Skeletal muscle satellite cell (primary cell): Measurements from ENCODE around the gene CNOT6.

Source experiments
- H3K27me3 ChIP-seq: 2 replicates; pipeline ENCODE4 v1.7.0; 2013; ENCODE audit warnings: low read length; ENCODE audit not compliant: control insufficient read depth, insufficient read depth
- H3K36me3 ChIP-seq: 2 replicates; pipeline ENCODE4 v1.7.0; 2013; ENCODE audit warnings: mild to moderate bottlenecking, control low read depth, low read length; ENCODE audit not compliant: insufficient read depth
- H3K4me1 ChIP-seq: 2 replicates; pipeline ENCODE4 v1.7.0; 2013; ENCODE audit warnings: low read length; ENCODE audit not compliant: control insufficient read depth, insufficient read depth
- H3K4me2 ChIP-seq: 2 replicates; pipeline ENCODE4 v1.7.0; 2013; ENCODE audit warnings: mild to moderate bottlenecking, low read length
- H3K4me3 ChIP-seq: 2 replicates; pipeline ENCODE4 v1.7.0; 2013; ENCODE audit warnings: low read length
- H3K9ac ChIP-seq: 2 replicates; pipeline ENCODE4 v1.7.0; 2013; ENCODE audit warnings: mild to moderate bottlenecking, low read depth, low read length, moderate library complexity
- H3K9me3 ChIP-seq: replicated peaks from 2 replicates; pipeline ENCODE4 v1.7.0; 2013; ENCODE audit warnings: mild to moderate bottlenecking, control low read depth, low read length

CNOT6 gene

DNA sequence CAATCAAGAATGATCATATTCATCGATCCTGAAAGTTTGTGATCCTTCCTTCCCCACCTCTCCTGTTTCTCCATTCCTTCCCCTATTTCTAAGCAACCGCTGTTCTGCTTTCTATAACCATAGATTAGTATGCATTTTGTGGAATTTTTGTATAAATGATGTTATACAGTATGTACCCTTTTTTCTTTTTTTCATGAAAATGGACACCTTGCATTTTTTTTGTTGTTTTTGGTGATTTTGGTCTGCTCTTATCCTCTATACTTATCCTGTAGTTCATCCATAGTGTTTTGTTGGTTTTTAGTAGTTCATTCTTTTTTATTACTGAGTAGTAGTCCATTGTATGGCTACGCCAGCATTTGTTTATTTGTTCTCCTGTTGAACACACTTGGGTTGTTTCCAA is 51.1 kb downstream of the CNOT6 start:
- H3K27me3 ChIP-seq, result no peaks in the 10 kb centered on the region
- H3K36me3 ChIP-seq, result peaks cover 4% of the 10 kb centered on the region
- H3K4me2 ChIP-seq, result no peak overlapping the region
- H3K9ac ChIP-seq, result no peak overlapping the region
- no peaks in the 10 kb centered on the region for H3K9me3 ChIP-seq
- no peak overlapping the region for H3K4me3 ChIP-seq
- H3K4me1 ChIP-seq, result no peaks in the 10 kb centered on the region

DNA sequence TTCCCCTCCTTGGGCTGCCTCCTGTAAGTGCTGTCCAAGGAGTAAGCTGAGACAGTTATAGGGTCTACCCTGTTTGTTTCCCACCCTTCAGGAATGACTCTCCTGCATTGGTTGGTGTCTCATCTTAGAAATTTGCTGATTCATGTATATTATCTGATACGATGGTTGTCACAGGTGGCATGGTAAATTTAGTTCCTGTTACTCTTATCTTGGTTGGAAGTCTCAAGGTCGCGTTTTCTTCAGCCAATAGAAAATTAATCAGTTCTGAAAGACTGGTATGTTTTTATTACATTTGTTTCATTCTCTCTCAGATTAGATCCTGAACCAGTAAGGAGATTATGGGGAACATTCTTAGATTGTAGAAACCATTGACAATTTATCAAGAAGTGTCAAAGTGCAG is 54.4 kb downstream of the CNOT6 start:
- Histone ChIP-seq H3K9ac (no peak overlapping the region), H3K4me1 (no peaks in the 10 kb centered on the region), H3K4me3 (no peak overlapping the region), H3K27me3 (no peaks in the 10 kb centered on the region), H3K36me3 (peaks cover 14% of the 10 kb centered on the region), H3K9me3 (no peaks in the 10 kb centered on the region), H3K4me2 (no peak overlapping the region)

DNA sequence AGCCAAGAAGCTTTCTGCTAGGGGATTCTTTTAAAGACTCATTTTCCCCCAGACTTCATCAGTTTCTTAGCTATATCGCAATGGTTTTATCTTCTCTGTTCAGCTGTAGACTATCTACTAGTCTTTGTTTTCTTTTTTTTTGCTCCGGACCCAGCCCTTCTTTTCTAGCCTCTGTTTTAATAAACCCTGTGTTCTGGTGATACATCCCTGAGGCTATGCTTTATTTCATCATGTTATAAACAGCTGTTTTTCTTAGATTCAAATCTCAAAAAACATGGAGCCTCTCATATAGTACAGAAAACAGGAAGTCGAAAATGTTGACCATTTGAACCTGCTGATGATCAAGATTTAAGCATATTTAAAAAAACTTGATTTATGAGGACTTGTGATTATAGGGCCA is 59.4 kb downstream of the CNOT6 start:
- Histone ChIP-seq H3K4me2 (no peak overlapping the region), H3K27me3 (no peaks in the 10 kb centered on the region), H3K9ac (no peak overlapping the region), H3K4me3 (no peak overlapping the region), H3K4me1 (no peaks in the 10 kb centered on the region), H3K36me3 (peaks cover 30% of the 10 kb centered on the region), H3K9me3 (no peaks in the 10 kb centered on the region)

DNA sequence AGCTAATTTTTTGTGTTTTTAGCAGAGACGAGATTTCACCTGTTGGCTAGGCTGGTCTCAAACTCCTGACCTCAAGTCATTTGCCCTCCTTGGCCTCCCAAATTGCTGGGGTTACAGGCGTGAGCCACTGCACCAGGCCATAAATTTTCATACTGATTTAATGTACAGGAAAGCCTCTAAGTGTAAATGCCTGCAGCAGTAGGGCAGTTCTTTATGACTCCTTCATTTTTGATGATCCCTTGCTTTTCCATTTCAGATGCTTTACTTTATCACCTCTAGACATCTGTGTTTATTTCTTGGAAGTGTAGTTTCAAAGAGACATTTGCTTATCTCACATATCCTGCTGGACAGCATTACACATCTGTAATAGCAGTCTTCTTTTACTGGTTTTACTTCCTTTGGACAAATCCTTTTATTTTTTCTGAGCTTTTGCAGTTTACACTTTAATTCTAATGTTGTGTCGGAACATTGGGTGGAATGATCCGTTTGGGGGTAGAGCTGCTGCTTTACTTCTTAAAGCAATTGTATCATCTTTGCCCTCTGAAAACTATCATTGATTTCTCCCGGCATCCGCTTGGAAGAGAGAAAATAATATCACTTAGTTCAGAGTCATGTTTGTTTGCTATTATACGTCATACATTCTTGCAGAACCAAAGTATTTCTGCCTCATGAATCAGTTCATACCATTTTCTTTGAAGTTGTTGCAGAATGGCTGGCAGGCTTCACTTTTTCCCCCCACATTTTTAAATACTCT is 61.2 kb downstream of the CNOT6 start:
- Histone ChIP-seq H3K9ac (no peak overlapping the region), H3K9me3 (no peaks in the 10 kb centered on the region), H3K4me1 (no peaks in the 10 kb centered on the region), H3K4me2 (no peak overlapping the region), H3K36me3 (peaks cover 34% of the 10 kb centered on the region), H3K27me3 (no peaks in the 10 kb centered on the region), H3K4me3 (no peak overlapping the region)

DNA sequence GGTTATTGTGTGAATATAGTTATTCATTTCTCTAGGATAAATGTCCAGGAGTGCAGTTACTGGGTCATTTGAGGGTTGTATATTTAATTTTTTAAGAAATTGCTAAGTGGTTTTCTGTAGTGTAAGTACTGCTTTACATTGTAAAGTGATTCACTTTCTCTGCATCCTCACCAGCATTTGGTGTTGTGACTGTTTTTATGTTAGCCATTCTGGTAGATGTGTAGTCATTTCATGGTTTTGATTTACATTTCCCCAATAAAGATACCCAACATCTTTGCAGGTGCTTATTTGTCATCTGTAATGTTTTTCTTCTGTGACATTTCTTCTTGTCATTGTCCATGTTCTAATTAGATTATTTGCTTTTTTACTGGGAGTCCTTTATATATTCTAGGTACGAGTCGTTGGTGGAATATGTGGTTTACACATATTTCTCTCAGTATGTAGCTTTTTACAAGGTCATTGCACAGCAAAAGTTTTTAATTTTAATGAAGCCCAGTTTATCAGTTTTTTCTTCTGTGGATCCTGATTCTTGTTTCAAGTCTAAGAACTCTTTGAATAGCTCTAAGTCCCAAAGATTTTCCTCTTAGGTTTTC is 63.1 kb downstream of the CNOT6 start:
- no peaks in the 10 kb centered on the region for H3K9me3 ChIP-seq
- H3K4me2 ChIP-seq, result no peak overlapping the region
- no peaks in the 10 kb centered on the region for H3K4me1 ChIP-seq
- H3K9ac ChIP-seq, result no peak overlapping the region
- H3K27me3 ChIP-seq, result no peaks in the 10 kb centered on the region
- H3K36me3 ChIP-seq, result peaks cover 29% of the 10 kb centered on the region
- H3K4me3 ChIP-seq, result no peak overlapping the region

DNA sequence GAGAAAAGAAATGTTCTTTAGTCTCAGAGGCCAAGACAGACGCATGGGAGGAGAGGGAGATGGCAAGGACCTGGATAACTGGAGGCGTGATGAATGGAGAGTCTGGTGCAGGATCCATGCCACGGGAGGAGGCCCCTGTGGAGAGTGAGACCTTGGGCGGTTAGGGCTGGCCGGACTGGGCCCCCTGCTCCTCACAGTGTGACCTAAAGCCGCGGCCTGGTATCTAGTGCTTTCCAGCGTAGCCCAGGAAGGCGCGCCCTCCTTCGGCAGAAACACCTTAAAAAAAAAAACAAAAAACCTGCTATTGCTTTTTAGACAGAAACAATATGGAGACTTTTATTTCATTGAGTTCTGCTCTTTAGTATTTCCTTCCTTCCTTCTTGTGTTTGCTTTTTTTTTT is 64.1 kb downstream of the CNOT6 start:
- Histone ChIP-seq H3K9me3 (no peaks in the 10 kb centered on the region), H3K4me2 (no peak overlapping the region), H3K9ac (no peak overlapping the region), H3K4me1 (no peaks in the 10 kb centered on the region), H3K36me3 (peaks cover 29% of the 10 kb centered on the region), H3K27me3 (no peaks in the 10 kb centered on the region), H3K4me3 (no peak overlapping the region)

DNA sequence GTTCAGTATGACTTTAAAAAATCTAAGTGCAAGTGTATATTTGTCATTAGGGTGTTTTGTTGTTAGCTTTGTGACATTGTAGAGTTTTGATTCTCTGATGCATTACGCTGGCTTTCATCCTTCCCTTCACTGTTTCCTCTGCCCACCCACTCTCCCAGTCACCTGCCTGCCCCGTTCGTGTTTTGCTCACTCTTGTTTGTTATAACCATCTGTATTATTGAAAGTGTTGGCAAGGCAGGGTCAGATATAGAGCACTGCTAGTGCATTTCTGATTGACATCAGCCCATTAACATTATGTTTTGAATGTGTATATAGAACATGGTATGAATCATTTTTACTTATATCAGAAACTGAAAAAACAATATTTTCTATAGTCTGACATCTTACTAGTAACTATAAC is 69.8 kb downstream of the CNOT6 start:
- Histone ChIP-seq H3K36me3 (peaks cover 46% of the 10 kb centered on the region), H3K9ac (no peak overlapping the region), H3K4me1 (no peaks in the 10 kb centered on the region), H3K4me2 (no peak overlapping the region), H3K4me3 (no peak overlapping the region), H3K9me3 (no peaks in the 10 kb centered on the region), H3K27me3 (no peaks in the 10 kb centered on the region)

DNA sequence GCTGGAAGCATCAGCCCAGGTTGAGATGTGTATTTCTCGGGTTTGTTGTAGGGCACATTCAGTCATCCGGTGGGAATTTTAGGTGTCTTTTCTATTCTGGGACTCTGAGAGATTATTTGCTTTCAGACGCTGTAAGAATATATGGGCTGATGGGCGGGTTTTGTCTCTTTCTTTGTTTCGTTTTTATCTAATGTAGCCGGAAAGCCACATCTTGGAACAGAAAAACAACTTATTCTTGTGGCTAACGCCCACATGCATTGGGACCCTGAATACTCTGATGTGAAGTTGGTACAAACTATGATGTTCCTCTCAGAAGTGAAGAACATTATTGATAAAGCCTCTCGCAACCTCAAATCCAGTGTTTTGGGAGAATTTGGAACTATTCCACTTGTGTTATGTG is 74.7 kb downstream of the CNOT6 start:
- Histone ChIP-seq H3K4me1 (no peaks in the 10 kb centered on the region), H3K27me3 (no peaks in the 10 kb centered on the region), H3K4me2 (no peak overlapping the region), H3K36me3 (peaks cover 75% of the 10 kb centered on the region), H3K9me3 (no peaks in the 10 kb centered on the region), H3K4me3 (no peak overlapping the region), H3K9ac (no peak overlapping the region)

DNA sequence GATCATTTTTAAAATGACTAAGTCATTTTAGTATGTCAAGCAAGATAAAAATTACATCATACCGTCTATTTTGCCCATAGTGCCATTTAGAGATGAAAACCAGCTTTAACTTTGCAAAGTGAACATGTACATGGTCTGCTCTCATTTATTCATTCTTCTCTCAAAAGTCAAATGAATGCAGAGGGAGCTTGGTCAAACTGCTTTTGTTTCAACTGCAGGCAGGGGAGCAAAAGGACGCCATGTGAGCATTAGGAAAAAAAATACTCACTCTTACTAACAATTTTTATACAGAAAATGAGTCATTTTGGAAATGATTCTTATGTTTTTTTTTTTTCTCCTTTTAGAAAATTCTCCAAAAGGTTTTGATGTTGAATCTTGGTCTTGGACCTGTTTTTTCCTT is 81.4 kb downstream of the CNOT6 start:
- Histone ChIP-seq H3K9ac (no peak overlapping the region), H3K4me3 (no peak overlapping the region), H3K4me1 (peaks cover 2% of the 10 kb centered on the region), H3K9me3 (no peaks in the 10 kb centered on the region), H3K36me3 (peaks cover 34% of the 10 kb centered on the region), H3K27me3 (no peaks in the 10 kb centered on the region), H3K4me2 (no peak overlapping the region)

DNA sequence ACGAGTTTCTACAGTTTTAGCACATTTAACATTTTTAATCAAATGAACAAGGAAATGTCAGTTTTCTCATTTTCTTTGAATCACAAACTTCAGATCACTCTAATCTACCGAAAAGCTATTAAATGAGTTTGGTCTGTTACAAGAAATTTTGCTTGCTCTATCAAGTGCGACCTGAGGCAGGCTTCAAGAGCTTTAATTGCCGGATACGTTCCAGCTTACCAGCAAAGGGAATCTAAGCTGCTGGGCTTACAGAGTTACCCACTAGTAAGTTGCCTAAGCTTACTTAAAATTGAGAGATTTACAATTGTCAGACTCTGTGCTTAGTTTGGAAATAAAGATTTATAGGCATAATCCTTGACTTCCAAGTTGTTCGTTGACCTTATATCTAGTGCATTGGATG is 86.5 kb downstream of the CNOT6 start:
- Histone ChIP-seq H3K36me3 (peaks cover 5% of the 10 kb centered on the region), H3K4me3 (no peak overlapping the region), H3K4me2 (no peak overlapping the region), H3K27me3 (no peaks in the 10 kb centered on the region), H3K4me1 (no peaks in the 10 kb centered on the region), H3K9ac (no peak overlapping the region), H3K9me3 (no peaks in the 10 kb centered on the region)

DNA sequence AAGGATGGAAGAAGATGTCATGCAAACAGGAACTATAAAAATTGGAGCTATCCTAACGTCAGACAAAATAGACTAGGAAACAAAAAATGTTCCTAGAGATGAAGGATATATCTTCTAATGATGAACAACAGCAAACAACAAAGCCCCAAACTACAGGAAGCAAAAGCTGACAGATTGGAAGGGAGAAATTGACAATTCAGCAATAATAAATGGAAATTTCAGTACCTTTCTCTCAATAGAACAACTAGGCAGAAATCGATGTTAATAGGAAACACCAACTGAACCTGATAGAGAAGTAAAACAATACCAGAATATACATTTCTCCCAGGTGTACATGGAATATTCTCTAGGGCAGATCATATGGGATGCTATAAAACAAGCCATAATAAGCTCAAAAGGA is 89.6 kb downstream of the CNOT6 start:
- Histone ChIP-seq H3K4me3 (no peak overlapping the region), H3K9me3 (no peaks in the 10 kb centered on the region), H3K27me3 (peaks cover 4% of the 10 kb centered on the region), H3K9ac (no peak overlapping the region), H3K36me3 (no peaks in the 10 kb centered on the region), H3K4me1 (no peaks in the 10 kb centered on the region), H3K4me2 (no peak overlapping the region)

DNA sequence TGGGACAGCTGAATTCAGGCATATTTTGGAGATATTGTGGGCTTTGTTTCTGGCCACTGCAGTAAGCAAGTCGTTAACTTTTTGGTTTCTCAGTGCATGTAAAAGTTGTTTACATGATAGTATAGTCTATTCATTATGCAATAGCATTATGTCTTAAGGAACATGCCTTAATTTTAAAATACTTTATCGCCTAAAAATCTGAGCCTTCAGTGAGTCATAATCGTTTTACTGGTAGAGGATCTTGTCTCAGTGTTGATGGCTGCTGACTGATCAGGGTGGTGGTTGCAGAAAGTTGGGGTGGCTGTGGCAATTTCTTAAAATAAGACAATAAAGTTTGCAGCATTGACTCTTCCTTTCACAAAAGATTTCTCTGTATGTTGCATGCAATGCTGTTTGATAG is 92.0 kb downstream of the CNOT6 start:
- Histone ChIP-seq H3K4me2 (no peak overlapping the region), H3K4me3 (no peak overlapping the region), H3K9ac (no peak overlapping the region), H3K36me3 (no peaks in the 10 kb centered on the region), H3K4me1 (peaks cover 6% of the 10 kb centered on the region), H3K27me3 (peaks cover 24% of the 10 kb centered on the region), H3K9me3 (no peaks in the 10 kb centered on the region)
